Left lung (tissue), 10 donors: ENCODE data around the gene PGC. TPM values are rescaled to one million over a fixed set of nuclear protein-coding genes. Genes with fewer than 3 reads are reported as not detected.

Source experiments
- ATAC-seq: fragments of 200-7000 bp; cut with Tn5 transposase; one replicate; pipeline ENCODE4 v1.9.1; 2020; ENCODE audit warnings: moderate library complexity
- DNase-seq, 4 donors: peaks; one replicate each; pipeline ENCODE4 v3.0.0-alpha.2; 2013 to 2020
- H3K27ac ChIP-seq, 2 donors: fragments of 200-600 bp; sonication (generic) in 1 of 2; one replicate each; pipeline versions ENCODE4 v1.5.0 to v1.8.0; 2020 to 2021
- H3K27me3 ChIP-seq, 2 donors: fragments of 200-600 bp; sonication (generic) in 1 of 2; one replicate each; pipeline versions ENCODE4 v1.5.0 to v1.8.0; 2020 to 2021
- H3K36me3 ChIP-seq, 2 donors: fragments of 200-600 bp; sonication (generic) in 1 of 2; one replicate each; pipeline versions ENCODE4 v1.5.0 to v1.8.0; 2020 to 2021
- H3K4me1 ChIP-seq, 2 donors: fragments of 200-600 bp; one replicate each; pipeline ENCODE4 v1.8.0; 2021
- H3K4me3 ChIP-seq, 2 donors: fragments of 200-600 bp; sonication (generic) in 1 of 2; one replicate each; pipeline versions ENCODE4 v1.5.0 to v1.8.0; 2020 to 2021; ENCODE audit warnings: mild to moderate bottlenecking in 1 of 2
- H3K9me3 ChIP-seq, 2 donors: fragments of 200-600 bp; sonication (generic) in 1 of 2; one replicate each; pipeline versions ENCODE4 v1.5.0 to v1.8.0; 2020 to 2021
- CTCF ChIP-seq, 2 donors: fragments of 200-600 bp; sonication (generic) in 1 of 2; IDR thresholded peaks; one replicate each; pipeline versions ENCODE4 v1.5.0 to v1.8.0; 2021; ENCODE audit warnings: antibody characterized with exemption in 2 of 2
- intact Hi-C, 2 donors: fragments of 100-400 bp; cut with DNase I; formaldehyde crosslinking; loops; one replicate each; pipeline versions ENCODE4 v1.11.2 to v1.14.2; 2022
- polyA plus RNA-seq, 6 donors: library from polyadenylated mRNA; unstranded; fragments of 120-200 nt; gene quantifications; one replicate each; pipeline ENCODE4 v1.2.1, GENCODE V29; 2013; ENCODE audit not compliant: insufficient read length in 6 of 6
- total RNA-seq, 2 donors: library from RNA; stranded (reverse); fragmentation: NEBNext Ultra II Directional; extraction: Animal tissue kit (Norgen Biotek cat#: 25700); gene quantifications; one replicate each; pipeline ENCODE4 v1.2.1, GENCODE V29; 2021
- donor health status: DM: no; HTN: yes; CAD: no.
- donor health status: DM: no; HTN: no; CAD: no.

The PGC gene
- total and polyA plus RNA-seq, 8 donors: 5.4 to 266 (median 8.2) TPM

- H3K9me3 ChIP-seq: no peaks in the 10 kb centered on the region
- no peak for TF ChIP-seq CTCF (IDR thresholded peaks at IDR 0.05)
- H3K27me3 ChIP-seq: no peaks in the 10 kb centered on the region
- intact Hi-C loops: loop anchor here in 1 of 2 donors (5.0 kb wide), 1 partner anchor 267 kb away; no protein-coding TSS in a partner anchor
- peak; percentile 63 for ATAC-seq
- DNase-seq: peak in 3 of 4 donors; percentile 58 to 86 (median 67)
- H3K4me1 ChIP-seq: peaks cover 19 to 74% of the 10 kb centered on the region in 2 donors
- peaks cover 0 to under 1% of the 10 kb centered on the region in 2 donors for H3K36me3 ChIP-seq
- H3K27ac ChIP-seq: peak within 1 kb of the TSS; percentile 82 to 87
- peak within 1 kb of the TSS; percentile 58 to 83 for H3K4me3 ChIP-seq
These were observed 33.6 kb upstream of the PGC start, which contains the start of gene PRICKLE4 for GRCh38 chr6:41780551-41781365. TSS of gene PRICKLE4 (plus strand) at chr6:41780782. CDS start at chr6:41783474, 2,692 bp downstream.

- Histone ChIP-seq H3K27me3 (no peaks in the 10 kb centered on the region), H3K4me1 (peaks cover 14 to 69% of the 10 kb centered on the region in 2 donors), H3K27ac (peak within 1 kb of the TSS; percentile 82 to 87), H3K9me3 (no peaks in the 10 kb centered on the region), H3K4me3 (peak within 1 kb of the TSS; percentile 58 to 83), H3K36me3 (peaks cover 0 to 8% of the 10 kb centered on the region in 2 donors)
- TF ChIP-seq CTCF (IDR thresholded peaks at IDR 0.05): peak; percentile 78 to 92
- DNase-seq (peak; percentile 97 to 100 (median 99)), ATAC-seq (peak; percentile 90)
- intact Hi-C loops: loop anchor here in 1 of 2 donors (5.0 kb wide), 1 partner anchor 267 kb away; no protein-coding TSS in a partner anchor
These were observed 32.8 kb upstream of the PGC start, which contains the start of gene FRS3 for GRCh38 chr6:41779788-41780550. TSS of gene FRS3 (minus strand) at chr6:41779900. CDS start at chr6:41776987, 2,913 bp downstream.

GRCh38 chr6:41779336-41779735, 32.1 kb upstream of the PGC start:
- ATAC-seq (no peak), DNase-seq (no peak)
- H3K27ac ChIP-seq: peak overlapping the region in 1 of 2 donors; percentile 82
- peaks cover 0 to 15% of the 10 kb centered on the region in 2 donors for H3K36me3 ChIP-seq
- peaks cover 14 to 63% of the 10 kb centered on the region in 2 donors for H3K4me1 ChIP-seq
- intact Hi-C loops: no loop called here
- no peaks in the 10 kb centered on the region for H3K9me3 ChIP-seq
- TF ChIP-seq CTCF (IDR thresholded peaks at IDR 0.05): no peak
- H3K4me3 ChIP-seq: peak overlapping the region; percentile 58 to 83
- H3K27me3 ChIP-seq: no peaks in the 10 kb centered on the region

GRCh38 chr6:41778895-41779294, 31.7 kb upstream of the PGC start:
- ATAC-seq (no peak), DNase-seq (no peak)
- Histone ChIP-seq H3K4me3 (peak overlapping the region in 1 of 2 donors; percentile 83), H3K9me3 (no peaks in the 10 kb centered on the region), H3K4me1 (peaks cover 14 to 59% of the 10 kb centered on the region in 2 donors), H3K27ac (no peak overlapping the region), H3K27me3 (no peaks in the 10 kb centered on the region), H3K36me3 (peaks cover 0 to 19% of the 10 kb centered on the region in 2 donors)
- intact Hi-C loops: no loop called here
- no peak for TF ChIP-seq CTCF (IDR thresholded peaks at IDR 0.05)
